Caco-2 (cell line): ENCODE measurements around the gene URI1. TPM values are rescaled to one million over a fixed set of nuclear protein-coding genes. Genes with fewer than 3 reads are reported as not detected.

Experiments
- BruUV-seq: library from RNA; stranded (reverse); fragments of 400-500 nt; replicated peaks from 2 replicates; lab custom pipeline; 2021; lab: Mats Ljungman, UMichigan
- CTCF ChIA-PET: fragments of 300-600 bp; sonication (Branson Sonifier 250); formaldehyde crosslinking; loops from one replicate; lab custom pipeline; 2022; ENCODE audit warnings: antibody characterized with exemption; lab: Charles Lee
- POLR2A ChIA-PET: fragments of 300-600 bp; sonication (Branson Sonifier 250); formaldehyde crosslinking; loops from one replicate; lab custom pipeline; 2022; ENCODE audit warnings: antibody characterized with exemption; lab: Charles Lee
- DNase-seq, 2 experiments: peaks; one replicate each; pipeline versions ENCODE4 v3.0.0 to v3.0.0-alpha.2; 2020 to 2022
- H3K27me3 ChIP-seq: replicated peaks from 2 replicates; pipeline ENCODE4 v1.6.0; 2011; ENCODE audit warnings: low read length; ENCODE audit not compliant: control insufficient read depth, insufficient read depth
- H3K36me3 ChIP-seq: 2 replicates; pipeline ENCODE4 v1.5.1; 2011; ENCODE audit warnings: low read length; ENCODE audit not compliant: control insufficient read depth, insufficient read depth
- H3K4me1 ChIP-seq: fragments of 250-450 bp; sonication (Bioruptor Pico); 2 replicates; pipeline ENCODE4 v1.5.1; 2020; ENCODE audit warnings: mild to moderate bottlenecking
- H3K4me3 ChIP-seq: 2 replicates; pipeline ENCODE4 v1.5.1; 2011; ENCODE audit warnings: low read depth, mild to moderate bottlenecking, control low read depth, low read length
- H3K9me3 ChIP-seq: fragments of 250-450 bp; sonication (Bioruptor Pico); 2 replicates; pipeline ENCODE4 v1.5.1; 2020; ENCODE audit warnings: mild to moderate bottlenecking, moderate library complexity
- H3K27ac Mint-ChIP-seq: one replicate; pipeline ENCODE4 v1.8.0; 2022; ENCODE audit warnings: mixed read lengths; ENCODE audit not compliant: unreplicated experiment
- H3K27me3 Mint-ChIP-seq: one replicate; pipeline ENCODE4 v1.8.0; 2022; ENCODE audit warnings: mixed read lengths; ENCODE audit not compliant: insufficient read depth, unreplicated experiment
- H3K36me3 Mint-ChIP-seq: one replicate; pipeline ENCODE4 v1.8.0; 2022; ENCODE audit warnings: mild to moderate bottlenecking, mixed read lengths; ENCODE audit not compliant: insufficient read depth, unreplicated experiment
- H3K4me1 Mint-ChIP-seq: one replicate; pipeline ENCODE4 v1.8.0; 2022; ENCODE audit warnings: low read depth, mixed read lengths; ENCODE audit not compliant: unreplicated experiment
- H3K4me3 Mint-ChIP-seq: one replicate; pipeline ENCODE4 v1.8.0; 2022; ENCODE audit warnings: mild to moderate bottlenecking, moderate library complexity, mixed read lengths; ENCODE audit not compliant: unreplicated experiment
- H3K9me3 Mint-ChIP-seq: one replicate; pipeline ENCODE4 v1.8.0; 2022; ENCODE audit warnings: mixed read lengths; ENCODE audit not compliant: unreplicated experiment
- intact Hi-C: fragments of 100-400 bp; cut with micrococcal nuclease; formaldehyde crosslinking; loops from one replicate; pipeline ENCODE4 v1.10.0; 2022; ENCODE audit not compliant: unreplicated experiment
- total RNA-seq: library from RNA; stranded (reverse); gene quantifications from 2 replicates; pipeline ENCODE4 v1.2.3, GENCODE V29; 2022
- TF ChIP-seq, protein P1 (sequence below), 2 experiments: fragments of 200-600 bp in 1 of 2; IDR thresholded peaks; 1 replicate in 1 of 2; 2 replicates in 1 of 2; pipeline versions ENCODE4 v1.5.1 to v1.8.0; 2011 to 2022; ENCODE audit warnings: antibody characterized with exemption in 1 of 2, control low read depth in 1 of 2, inconsistent platforms in 1 of 2, low read depth in 1 of 2, low read length in 1 of 2, mild to moderate bottlenecking in 1 of 2, moderate library complexity in 1 of 2; ENCODE audit not compliant: insufficient read depth in 1 of 2, severe bottlenecking in 1 of 2, unreplicated experiment in 1 of 2

URI1 gene
- total RNA-seq, 1 experiment from 2014 or later: 59.5 TPM

GRCh38 chr19:30011051-30011578, 69.1 kb downstream of the URI1 start:
- no TSS peak for BruUV-seq
- Mint-ChIP-seq H3K4me3 (no peak overlapping the region), H3K36me3 (peaks cover 48% of the 10 kb centered on the region), H3K9me3 (no peaks in the 10 kb centered on the region), H3K4me1 (no peaks in the 10 kb centered on the region), H3K27ac (no peak overlapping the region), H3K27me3 (no peaks in the 10 kb centered on the region)
- TF ChIP-seq, protein P1, sequence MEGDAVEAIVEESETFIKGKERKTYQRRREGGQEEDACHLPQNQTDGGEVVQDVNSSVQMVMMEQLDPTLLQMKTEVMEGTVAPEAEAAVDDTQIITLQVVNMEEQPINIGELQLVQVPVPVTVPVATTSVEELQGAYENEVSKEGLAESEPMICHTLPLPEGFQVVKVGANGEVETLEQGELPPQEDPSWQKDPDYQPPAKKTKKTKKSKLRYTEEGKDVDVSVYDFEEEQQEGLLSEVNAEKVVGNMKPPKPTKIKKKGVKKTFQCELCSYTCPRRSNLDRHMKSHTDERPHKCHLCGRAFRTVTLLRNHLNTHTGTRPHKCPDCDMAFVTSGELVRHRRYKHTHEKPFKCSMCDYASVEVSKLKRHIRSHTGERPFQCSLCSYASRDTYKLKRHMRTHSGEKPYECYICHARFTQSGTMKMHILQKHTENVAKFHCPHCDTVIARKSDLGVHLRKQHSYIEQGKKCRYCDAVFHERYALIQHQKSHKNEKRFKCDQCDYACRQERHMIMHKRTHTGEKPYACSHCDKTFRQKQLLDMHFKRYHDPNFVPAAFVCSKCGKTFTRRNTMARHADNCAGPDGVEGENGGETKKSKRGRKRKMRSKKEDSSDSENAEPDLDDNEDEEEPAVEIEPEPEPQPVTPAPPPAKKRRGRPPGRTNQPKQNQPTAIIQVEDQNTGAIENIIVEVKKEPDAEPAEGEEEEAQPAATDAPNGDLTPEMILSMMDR (IDR thresholded peaks at IDR 0.05; ENCODE audit: insufficient read depth in 1 of 2, low read depth in 1 of 2, low read length in 1 of 2, severe bottlenecking in 1 of 2, unreplicated experiment in 1 of 2): no peak
- H3K9me3 ChIP-seq: no peaks in the 10 kb centered on the region
- no peak overlapping the region for H3K4me3 ChIP-seq
- ChIA-PET CTCF (no interaction called here), POLR2A (no interaction called here)
- H3K27me3 ChIP-seq: no peaks in the 10 kb centered on the region
- H3K36me3 ChIP-seq: no peaks in the 10 kb centered on the region
- no peak for DNase-seq
- H3K4me1 ChIP-seq: no peaks in the 10 kb centered on the region
- intact Hi-C loops: no loop called here

- no peak overlapping the region for H3K27ac Mint-ChIP-seq
- H3K36me3 Mint-ChIP-seq: peaks cover 37% of the 10 kb centered on the region
- H3K36me3 ChIP-seq: no peaks in the 10 kb centered on the region
Observed at GRCh38 chr19:30014770-30015169, 72.7 kb downstream of the URI1 start.

DNA sequence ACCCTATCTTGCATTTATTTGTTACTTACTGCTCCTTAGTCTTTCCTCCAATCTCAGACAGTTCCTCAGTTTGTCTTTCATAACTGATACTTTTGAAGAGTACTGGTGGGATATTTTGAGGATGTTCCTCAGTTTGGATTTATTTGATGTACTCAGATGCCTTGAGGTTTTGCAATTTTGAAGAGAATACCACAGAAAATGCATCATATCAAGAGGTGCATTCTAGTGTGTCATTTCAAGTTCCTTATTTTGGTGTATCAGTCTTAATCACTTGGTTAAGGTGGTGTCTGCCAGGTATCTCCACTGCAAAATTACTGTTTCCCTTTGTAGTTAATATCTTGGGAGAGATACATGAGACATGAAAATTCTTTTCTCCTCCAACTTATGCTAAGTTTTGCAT, 75.1 kb downstream of the URI1 start:
- no peaks in the 10 kb centered on the region for H3K4me1 ChIP-seq
- no peaks in the 10 kb centered on the region for H3K27me3 ChIP-seq
- H3K36me3 ChIP-seq: no peaks in the 10 kb centered on the region
- no peak overlapping the region for H3K4me3 ChIP-seq
- POLR2A ChIA-PET: no interaction called here
- H3K27ac Mint-ChIP-seq: no peak overlapping the region
- TF ChIP-seq, protein P1 (IDR thresholded peaks at IDR 0.05; ENCODE audit: insufficient read depth in 1 of 2, low read depth in 1 of 2, low read length in 1 of 2, severe bottlenecking in 1 of 2, unreplicated experiment in 1 of 2): no peak
- no peaks in the 10 kb centered on the region for H3K9me3 Mint-ChIP-seq
- no TSS peak for BruUV-seq
- H3K4me1 Mint-ChIP-seq: no peaks in the 10 kb centered on the region
- H3K9me3 ChIP-seq: no peaks in the 10 kb centered on the region
- H3K36me3 Mint-ChIP-seq: peaks cover 17% of the 10 kb centered on the region
- no peaks in the 10 kb centered on the region for H3K27me3 Mint-ChIP-seq
- H3K4me3 Mint-ChIP-seq: no peak overlapping the region
- CTCF ChIA-PET: no interaction called here
- intact Hi-C loops: no loop called here
- DNase-seq: no peak

More at GRCh38 chr19:30014770-30015169, 72.7 kb downstream of the URI1 start:
- no peaks in the 10 kb centered on the region for H3K4me1 Mint-ChIP-seq
- H3K4me1 ChIP-seq: no peaks in the 10 kb centered on the region
- ChIA-PET POLR2A (no interaction called here), CTCF (no interaction called here)
- H3K4me3 Mint-ChIP-seq: no peak overlapping the region
- H3K27me3 Mint-ChIP-seq: no peaks in the 10 kb centered on the region
- DNase-seq: no peak
- H3K9me3 Mint-ChIP-seq: no peaks in the 10 kb centered on the region
- H3K4me3 ChIP-seq: no peak overlapping the region
- no TSS peak for BruUV-seq
- H3K9me3 ChIP-seq: no peaks in the 10 kb centered on the region
- TF ChIP-seq, protein P1 (IDR thresholded peaks at IDR 0.05; ENCODE audit: insufficient read depth in 1 of 2, low read depth in 1 of 2, low read length in 1 of 2, severe bottlenecking in 1 of 2, unreplicated experiment in 1 of 2): no peak
- no peaks in the 10 kb centered on the region for H3K27me3 ChIP-seq
- intact Hi-C loops: no loop called here
